ENCODE measurements around the gene ARF1. TPM values are rescaled to one million over a fixed set of nuclear protein-coding genes. Genes with fewer than 3 reads are reported as not detected.

The ARF1 gene
- total RNA-seq, 2 donors from 2014 or later, result 322 to 372 TPM

DNA sequence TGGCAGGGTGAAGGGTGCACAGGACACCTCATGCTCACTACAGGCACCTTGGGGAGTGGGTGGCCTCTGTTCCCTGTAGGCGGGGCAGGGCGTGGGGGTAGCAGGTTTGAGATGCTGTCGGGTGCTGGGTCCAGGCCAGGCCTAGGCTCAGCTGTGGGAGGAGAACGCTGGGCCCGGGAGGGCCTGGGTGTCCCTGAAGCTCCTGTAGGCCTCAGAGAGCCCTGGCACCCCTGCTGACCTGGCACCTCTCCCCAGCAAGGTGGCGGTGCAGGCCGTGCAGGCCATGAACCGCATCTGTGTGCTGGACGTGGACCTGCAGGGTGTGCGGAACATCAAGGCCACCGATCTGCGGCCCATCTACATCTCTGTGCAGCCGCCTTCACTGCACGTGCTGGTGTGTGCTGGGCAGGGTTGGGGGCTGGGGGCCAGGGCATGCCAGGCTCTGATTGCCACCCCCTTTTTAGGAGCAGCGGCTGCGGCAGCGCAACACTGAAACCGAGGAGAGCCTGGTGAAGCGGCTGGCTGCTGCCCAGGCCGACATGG, 64.7 kb downstream of the ARF1 start:
- H3K4me3 Mint-ChIP-seq, result no peak overlapping the region
- WGBS, 2 experiments (ENCODE audit: insufficient coverage in 1 of 2, insufficient read length in 1 of 2), result 95 to 96% methylated on average over 12 to 20 of the region's 20 CpGs
- Histone ChIP-seq H3K9ac (ENCODE audit: extremely low read depth, low read length, poor library complexity, severe bottlenecking) (no peak overlapping the region), H3K27ac (ENCODE audit: low read depth, low read length) (no peak overlapping the region), H3K4me3 (ENCODE audit: low read length) (no peak overlapping the region), H3K9me3 (ENCODE audit: control insufficient read depth, low read length) (no peaks in the 10 kb centered on the region), H3K36me3 (ENCODE audit: control insufficient read depth, insufficient read depth, low read length) (peaks cover 4% of the 10 kb centered on the region), H3K4me1 (ENCODE audit: control insufficient read depth, insufficient read depth, low read length) (peaks cover 3% of the 10 kb centered on the region), H3K27me3 (ENCODE audit: control insufficient read depth, insufficient read depth, low read length, poor library complexity, severe bottlenecking) (no peaks in the 10 kb centered on the region)
- no peaks in the 10 kb centered on the region for H3K9me3 Mint-ChIP-seq
- no peak for DNase-seq
- H3K36me3 Mint-ChIP-seq (ENCODE audit: low read depth), result no peaks in the 10 kb centered on the region
- TF ChIP-seq, protein P1, sequence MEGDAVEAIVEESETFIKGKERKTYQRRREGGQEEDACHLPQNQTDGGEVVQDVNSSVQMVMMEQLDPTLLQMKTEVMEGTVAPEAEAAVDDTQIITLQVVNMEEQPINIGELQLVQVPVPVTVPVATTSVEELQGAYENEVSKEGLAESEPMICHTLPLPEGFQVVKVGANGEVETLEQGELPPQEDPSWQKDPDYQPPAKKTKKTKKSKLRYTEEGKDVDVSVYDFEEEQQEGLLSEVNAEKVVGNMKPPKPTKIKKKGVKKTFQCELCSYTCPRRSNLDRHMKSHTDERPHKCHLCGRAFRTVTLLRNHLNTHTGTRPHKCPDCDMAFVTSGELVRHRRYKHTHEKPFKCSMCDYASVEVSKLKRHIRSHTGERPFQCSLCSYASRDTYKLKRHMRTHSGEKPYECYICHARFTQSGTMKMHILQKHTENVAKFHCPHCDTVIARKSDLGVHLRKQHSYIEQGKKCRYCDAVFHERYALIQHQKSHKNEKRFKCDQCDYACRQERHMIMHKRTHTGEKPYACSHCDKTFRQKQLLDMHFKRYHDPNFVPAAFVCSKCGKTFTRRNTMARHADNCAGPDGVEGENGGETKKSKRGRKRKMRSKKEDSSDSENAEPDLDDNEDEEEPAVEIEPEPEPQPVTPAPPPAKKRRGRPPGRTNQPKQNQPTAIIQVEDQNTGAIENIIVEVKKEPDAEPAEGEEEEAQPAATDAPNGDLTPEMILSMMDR (conservative IDR thresholded peaks at IDR 0.05), result no peak
- H3K27ac Mint-ChIP-seq, result no peak overlapping the region
- no peaks in the 10 kb centered on the region for H3K27me3 Mint-ChIP-seq (ENCODE audit: insufficient read depth)
- no peaks in the 10 kb centered on the region for H3K4me1 Mint-ChIP-seq

DNA sequence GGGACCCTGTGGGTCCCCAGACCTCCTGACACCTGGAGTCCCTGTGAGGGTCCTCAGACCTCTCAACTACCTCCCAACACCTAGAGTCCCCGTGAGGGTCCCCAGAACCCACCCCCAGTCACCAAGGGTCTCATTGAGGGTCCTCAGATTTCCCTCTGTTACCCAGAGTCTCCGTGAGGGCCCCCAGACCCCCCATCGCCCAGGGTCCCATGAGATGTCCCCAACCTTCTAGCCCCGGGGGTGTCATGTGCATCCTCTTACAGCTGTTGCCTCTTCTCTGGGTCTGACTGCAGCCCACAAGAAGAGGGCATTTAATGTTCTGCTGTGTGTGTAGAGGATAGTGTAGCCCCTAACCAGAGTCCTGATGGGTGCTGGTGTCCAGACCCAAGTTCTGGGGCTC, 65.3 kb downstream of the ARF1 start:
- H3K4me1 Mint-ChIP-seq, result no peaks in the 10 kb centered on the region

DNA sequence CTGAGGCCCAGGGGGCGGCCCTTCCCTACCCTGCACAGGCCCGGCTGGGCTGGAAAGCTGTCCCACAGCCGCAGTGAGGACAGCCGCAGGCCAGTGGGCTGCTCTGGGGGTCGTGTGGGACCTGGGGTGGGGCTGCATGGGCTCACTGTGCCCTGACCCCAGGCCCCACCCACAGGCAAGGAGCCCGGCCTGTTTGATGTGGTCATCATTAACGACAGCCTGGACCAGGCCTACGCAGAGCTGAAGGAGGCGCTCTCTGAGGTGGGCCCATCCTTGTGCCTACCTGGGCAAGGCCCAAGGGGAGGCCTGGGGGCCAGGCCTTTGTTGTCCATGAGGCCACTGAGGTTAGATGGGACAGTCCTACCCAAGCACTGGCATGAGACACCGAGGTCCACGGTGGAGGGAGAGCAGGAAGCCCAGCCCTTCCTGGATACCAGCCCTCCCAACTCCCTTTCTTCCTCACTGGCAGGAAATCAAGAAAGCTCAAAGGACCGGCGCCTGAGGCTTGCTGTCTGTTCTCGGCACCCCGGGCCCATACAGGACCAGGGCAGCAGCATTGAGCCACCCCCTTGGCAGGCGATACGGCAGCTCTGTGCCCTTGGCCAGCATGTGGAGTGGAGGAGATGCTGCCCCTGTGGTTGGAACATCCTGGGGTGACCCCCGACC, 65.8 kb downstream of the ARF1 start:
- H3K4me1 Mint-ChIP-seq, result no peaks in the 10 kb centered on the region
- H3K4me3 Mint-ChIP-seq, result no peak overlapping the region
- no peaks in the 10 kb centered on the region for H3K9me3 ChIP-seq (ENCODE audit: control insufficient read depth, low read length)
- TF ChIP-seq, protein P1 (conservative IDR thresholded peaks at IDR 0.05), result no peak
- no peak overlapping the region for H3K27ac ChIP-seq (ENCODE audit: low read depth, low read length)
- WGBS, 2 experiments (ENCODE audit: insufficient coverage in 1 of 2, insufficient read length in 1 of 2), result 90 to 92% methylated on average over 8 to 18 of the region's 18 CpGs
- H3K9me3 Mint-ChIP-seq, result no peaks in the 10 kb centered on the region
- no peak overlapping the region for H3K9ac ChIP-seq (ENCODE audit: extremely low read depth, low read length, poor library complexity, severe bottlenecking)
- H3K36me3 Mint-ChIP-seq (ENCODE audit: low read depth), result no peaks in the 10 kb centered on the region
- H3K27ac Mint-ChIP-seq, result no peak overlapping the region
- no peaks in the 10 kb centered on the region for H3K27me3 ChIP-seq (ENCODE audit: control insufficient read depth, insufficient read depth, low read length, poor library complexity, severe bottlenecking)
- H3K4me3 ChIP-seq (ENCODE audit: low read length), result no peak overlapping the region
- no peak for DNase-seq
- no peaks in the 10 kb centered on the region for H3K27me3 Mint-ChIP-seq (ENCODE audit: insufficient read depth)
- H3K36me3 ChIP-seq (ENCODE audit: control insufficient read depth, insufficient read depth, low read length), result peaks cover 3% of the 10 kb centered on the region
- H3K4me1 ChIP-seq (ENCODE audit: control insufficient read depth, insufficient read depth, low read length), result peaks cover 3% of the 10 kb centered on the region

More for the DNA sequence above, 65.3 kb downstream of the ARF1 start:
- Histone ChIP-seq H3K9ac (ENCODE audit: extremely low read depth, low read length, poor library complexity, severe bottlenecking) (no peak overlapping the region), H3K27ac (ENCODE audit: low read depth, low read length) (no peak overlapping the region), H3K27me3 (ENCODE audit: control insufficient read depth, insufficient read depth, low read length, poor library complexity, severe bottlenecking) (no peaks in the 10 kb centered on the region), H3K4me1 (ENCODE audit: control insufficient read depth, insufficient read depth, low read length) (peaks cover 3% of the 10 kb centered on the region), H3K36me3 (ENCODE audit: control insufficient read depth, insufficient read depth, low read length) (peaks cover 3% of the 10 kb centered on the region), H3K4me3 (ENCODE audit: low read length) (no peak overlapping the region), H3K9me3 (ENCODE audit: control insufficient read depth, low read length) (no peaks in the 10 kb centered on the region)
- H3K9me3 Mint-ChIP-seq, result no peaks in the 10 kb centered on the region
- H3K27ac Mint-ChIP-seq, result no peak overlapping the region
- no peaks in the 10 kb centered on the region for H3K36me3 Mint-ChIP-seq (ENCODE audit: low read depth)
- H3K27me3 Mint-ChIP-seq (ENCODE audit: insufficient read depth), result no peaks in the 10 kb centered on the region
- no peak for DNase-seq
- H3K4me3 Mint-ChIP-seq, result no peak overlapping the region
- WGBS, 2 experiments (ENCODE audit: insufficient coverage in 1 of 2, insufficient read length in 1 of 2), result 92% methylated on average over 2 to 4 of the region's 4 CpGs
- TF ChIP-seq, protein P1 (conservative IDR thresholded peaks at IDR 0.05), result no peak

Small RNA genes within 50 kb of the gene (microRNA-seq; reads per million reads assigned to microRNA genes)
- not detected for gene MIR3620 (ENCODE audit: borderline microRNAs expressed)

Other genes starting within 250 kb of the ARF1 start
- 1 to 10 TPM; 1.2 to 1.7 TPM for gene WNT9A, start 134.8 kb upstream of the ARF1 start, total RNA-seq
- gene WNT3A, start 75.7 kb upstream of the ARF1 start, total RNA-seq, result under 1 TPM; 0.11 to 0.46 TPM
- gene C1orf35, start 20.6 kb downstream of the ARF1 start, total RNA-seq, result 10 to 100 TPM; 31.6 to 34.0 TPM
- 10 to 100 TPM; 57.6 to 66.7 TPM for gene MRPL55, start 26.6 kb downstream of the ARF1 start, total RNA-seq
- gene GUK1, start 57.6 kb downstream of the ARF1 start, total RNA-seq, result 100 to 1,000 TPM; 110 to 112 TPM
- under 1 TPM; 0.53 to 0.60 TPM for gene GJC2, start 67.2 kb downstream of the ARF1 start, total RNA-seq
- 1 to 10 TPM; 6.8 to 7.7 TPM for gene IBA57, start 83.1 kb downstream of the ARF1 start, total RNA-seq
- gene OBSCN, start 125.3 kb downstream of the ARF1 start, total RNA-seq, result 10 to 100 TPM; 53.7 to 68.9 TPM

All from endodermal cell (in vitro differentiated cells).